ENCODE data around the gene AGBL4. TPM values are rescaled to one million over a fixed set of nuclear protein-coding genes. Genes with fewer than 3 reads are reported as not detected.

Gene AGBL4
- total and polyA plus RNA-seq, 2 of the 4 experiments (the other 2 are of a cell fraction) = not detected

GRCh38 chr1:49163031-49163430, 860.7 kb downstream of the AGBL4 start:
- Histone ChIP-seq H3K4me2 (ENCODE audit: low read depth, low read length) (no peak overlapping the region), H3K36me3 (ENCODE audit: control insufficient read depth, insufficient read depth, low read length) (no peaks in the 10 kb centered on the region), H2BK120ac (ENCODE audit: low read depth, low read length) (no peak overlapping the region), H2BK5ac (ENCODE audit: low read depth, low read length, poor library complexity, severe bottlenecking) (no peak overlapping the region), H3K9ac (ENCODE audit: low read depth, low read length) (no peak overlapping the region), H3K18ac (ENCODE audit: low read depth, low read length) (no peak overlapping the region), H2AK9ac (replicated peaks; ENCODE audit: low read depth, low read length, poor library complexity) (no peak overlapping the region), H3K79me1 (ENCODE audit: low read depth in 1 of 2, low read length in 2 of 2) (no peaks in the 10 kb centered on the region), H3K4me3 (ENCODE audit: insufficient read depth, low read depth, low read length) (no peak overlapping the region), H3K56ac (ENCODE audit: extremely low read depth, insufficient read depth, low read length) (no peak overlapping the region), H3K27me3 (ENCODE audit: control insufficient read depth, insufficient read depth, low read length) (no peaks in the 10 kb centered on the region), H2AK5ac (ENCODE audit: low read depth, low read length) (no peak overlapping the region), H2AFZ (replicated peaks; ENCODE audit: low read length, poor library complexity) (no peak overlapping the region), H3K4me1 (ENCODE audit: control insufficient read depth, insufficient read depth, low read length) (no peaks in the 10 kb centered on the region), H3K9me1 (ENCODE audit: insufficient read depth, low read length) (no peaks in the 10 kb centered on the region), H3K9me3 (ENCODE audit: control insufficient read depth, insufficient read depth, low read length) (peaks cover 7% of the 10 kb centered on the region; the same call in 1 of the 2 replicates), H4K20me1 (ENCODE audit: insufficient read depth, low read length) (no peaks in the 10 kb centered on the region), H2BK20ac (ENCODE audit: low read depth, low read length) (no peak overlapping the region), H4K8ac (ENCODE audit: low read depth in 2 of 2, low read length in 2 of 2) (no peak overlapping the region), H4K5ac (ENCODE audit: low read depth, low read length) (no peak overlapping the region), H2BK15ac (ENCODE audit: low read depth, low read length) (no peak overlapping the region), H3K4ac (ENCODE audit: low read depth, low read length) (no peak overlapping the region), H3K27ac (ENCODE audit: insufficient read depth, low read length) (no peak overlapping the region), H3K14ac (replicated peaks; ENCODE audit: low read depth, low read length) (no peak overlapping the region), H4K91ac (ENCODE audit: insufficient read depth, low read depth, low read length) (no peak overlapping the region), H3K23ac (ENCODE audit: low read depth, low read length) (no peak overlapping the region)
- in situ Hi-C loops (cut with MboI; ENCODE audit: low sequenced_read_pairs) = no loop called here
- CTCF ChIA-PET = no interaction called here
- DNase-seq = no peak
- BruUV-seq (replicated peaks) = no TSS peak
- POLR2A ChIA-PET (ENCODE audit: unreplicated experiment) = no interaction called here
- ATAC-seq (ENCODE audit: low read depth) = no peak
- dilution Hi-C loops (cut with HindIII; ENCODE audit: low sequenced_read_pairs, unreplicated experiment) = no loop called here
- intact Hi-C loops (cut with micrococcal nuclease) = no loop called here
- no peak for TF ChIP-seq MAFK (IDR thresholded peaks at IDR 0.05; ENCODE audit: low read depth, low read length)
- TF ChIP-seq CTCF (conservative IDR thresholded peaks at IDR 0.05; ENCODE audit: low read depth, low read length) = no peak
- TF ChIP-seq USF2 (IDR thresholded peaks at IDR 0.05; ENCODE audit: low read depth, low read length) = no peak
- no peak for TF ChIP-seq CEBPB (IDR thresholded peaks at IDR 0.05; ENCODE audit: low read depth, low read length)
- no peak for TF ChIP-seq RAD21 (IDR thresholded peaks at IDR 0.05; ENCODE audit: low read length)
- TF ChIP-seq POLR2A (IDR thresholded peaks at IDR 0.05; ENCODE audit: low read depth, low read length) = no peak
- no peak for TF ChIP-seq RFX5 (IDR thresholded peaks at IDR 0.05; ENCODE audit: low read depth, low read length)
- TF ChIP-seq BHLHE40 (IDR thresholded peaks at IDR 0.05; ENCODE audit: low read depth, low read length) = no peak
- no peak for TF ChIP-seq MAZ (IDR thresholded peaks at IDR 0.05; ENCODE audit: borderline replicate concordance, low read depth, low read length)
- TF ChIP-seq FOS (IDR thresholded peaks at IDR 0.05; ENCODE audit: low read depth, low read length) = no peak
- TF ChIP-seq, protein P1, sequence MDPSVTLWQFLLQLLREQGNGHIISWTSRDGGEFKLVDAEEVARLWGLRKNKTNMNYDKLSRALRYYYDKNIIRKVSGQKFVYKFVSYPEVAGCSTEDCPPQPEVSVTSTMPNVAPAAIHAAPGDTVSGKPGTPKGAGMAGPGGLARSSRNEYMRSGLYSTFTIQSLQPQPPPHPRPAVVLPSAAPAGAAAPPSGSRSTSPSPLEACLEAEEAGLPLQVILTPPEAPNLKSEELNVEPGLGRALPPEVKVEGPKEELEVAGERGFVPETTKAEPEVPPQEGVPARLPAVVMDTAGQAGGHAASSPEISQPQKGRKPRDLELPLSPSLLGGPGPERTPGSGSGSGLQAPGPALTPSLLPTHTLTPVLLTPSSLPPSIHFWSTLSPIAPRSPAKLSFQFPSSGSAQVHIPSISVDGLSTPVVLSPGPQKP (IDR thresholded peaks at IDR 0.05; ENCODE audit: borderline replicate concordance, low read depth, low read length) = no peak
- TF ChIP-seq CHD1 (IDR thresholded peaks at IDR 0.05; ENCODE audit: low read depth, low read length) = no peak
- no peak for TF ChIP-seq NFE2L2 (IDR thresholded peaks at IDR 0.05; ENCODE audit: low read depth, low read length)
- TF ChIP-seq RCOR1 (IDR thresholded peaks at IDR 0.05; ENCODE audit: insufficient replicate concordance, low read length) = no peak
- no peak for TF ChIP-seq SMC3 (IDR thresholded peaks at IDR 0.05; ENCODE audit: low read depth, low read length)
- TF ChIP-seq MXI1 (IDR thresholded peaks at IDR 0.05; ENCODE audit: borderline replicate concordance, low read depth, low read length) = no peak
- no CpG with 5 or more reads among the region's 2 CpGs for WGBS, 2 experiments (ENCODE audit: extremely low coverage in 2 of 2, insufficient read length in 1 of 2)
